GM23338 (cell line): ENCODE results near the gene ENTHD1.

Experiments
- CREB1 ChIP-seq: fragments of 250-450 bp; sonication (Bioruptor Pico); IDR thresholded peaks from 2 replicates; pipeline ENCODE4 v1.5.0; 2020; ENCODE audit warnings: low read depth, mild to moderate bottlenecking, moderate library complexity
- CTCF ChIP-seq, 2 experiments: fragments of 200-600 bp in 1 of 2; sonication (generic) in 1 of 2; conservative IDR thresholded peaks; 2 replicates each; pipeline versions ENCODE4 v1.5.1 to v1.6.1; 2016 to 2017; ENCODE audit warnings: antibody characterized with exemption in 2 of 2, low read depth in 2 of 2, mild to moderate bottlenecking in 2 of 2, moderate library complexity in 1 of 2
- ETS1 ChIP-seq: IDR thresholded peaks from 2 replicates; pipeline ENCODE4 v1.6.1; 2016; ENCODE audit warnings: antibody characterized with exemption
- EZH2 ChIP-seq: fragments of 200-600 bp; sonication (generic); IDR thresholded peaks from one replicate; pipeline ENCODE4 v1.8.0; 2017; ENCODE audit warnings: antibody characterized with exemption, mild to moderate bottlenecking, low read depth; ENCODE audit not compliant: unreplicated experiment
- EZH2phosphoT487 ChIP-seq: fragments of 200-600 bp; sonication (generic); IDR thresholded peaks from one replicate; pipeline ENCODE4 v1.8.1; 2018; ENCODE audit warnings: antibody characterized with exemption; ENCODE audit not compliant: unreplicated experiment
- JUNB ChIP-seq: IDR thresholded peaks from one replicate; pipeline ENCODE4 v1.6.1; 2016; ENCODE audit warnings: antibody characterized with exemption; ENCODE audit not compliant: unreplicated experiment
- NANOG ChIP-seq: IDR thresholded peaks from 2 replicates; pipeline ENCODE4 v1.6.1; 2016; ENCODE audit warnings: antibody characterized with exemption, borderline replicate concordance
- POLR2AphosphoS5 ChIP-seq: IDR thresholded peaks from 2 replicates; pipeline ENCODE4 v1.6.1; 2016; ENCODE audit warnings: antibody characterized with exemption, low read depth
- STAT1 ChIP-seq: IDR thresholded peaks from one replicate; pipeline ENCODE4 v1.6.1; 2016; ENCODE audit warnings: antibody characterized with exemption; ENCODE audit not compliant: unreplicated experiment
- ZNF114 ChIP-seq: fragments of 250-450 bp; sonication (Bioruptor Pico); IDR thresholded peaks from 2 replicates; pipeline ENCODE4 v1.5.0; 2020; ENCODE audit warnings: mild to moderate bottlenecking, moderate library complexity
- ZNF331 ChIP-seq: fragments of 250-450 bp; sonication (Bioruptor Pico); IDR thresholded peaks from 2 replicates; pipeline ENCODE4 v1.5.0; 2020; ENCODE audit warnings: low read depth, mild to moderate bottlenecking, moderate library complexity
- ZNF462 ChIP-seq: fragments of 250-450 bp; sonication (Bioruptor Pico); IDR thresholded peaks from 2 replicates; pipeline ENCODE4 v1.5.0; 2020; ENCODE audit warnings: mild to moderate bottlenecking, moderate library complexity
- TF ChIP-seq, protein P1 (sequence below): IDR thresholded peaks from one replicate; pipeline ENCODE4 v1.6.1; 2018; ENCODE audit warnings: antibody characterized with exemption; ENCODE audit not compliant: unreplicated experiment

DNA sequence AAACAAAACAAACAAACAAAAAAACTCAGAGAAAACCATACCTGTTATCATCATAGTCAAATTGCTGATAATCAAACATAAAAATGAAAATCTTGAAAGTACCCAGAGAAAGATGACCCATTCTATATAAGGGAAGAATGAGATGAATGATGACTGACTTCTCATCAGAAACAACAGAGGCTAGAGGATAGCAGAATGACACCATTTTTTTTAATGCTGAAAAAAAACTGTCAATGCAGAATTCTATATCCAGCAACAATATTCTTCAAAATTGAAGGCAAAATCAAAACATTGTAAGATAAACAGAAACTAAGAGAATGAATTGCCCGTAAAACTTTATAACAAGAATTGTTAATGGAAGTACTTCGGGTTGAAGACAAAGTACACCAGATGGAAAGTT, 122.1 kb downstream of the ENTHD1 start:
- TF ChIP-seq CTCF (conservative IDR thresholded peaks at IDR 0.05; ENCODE audit: low read depth in 2 of 2) = no peak
- TF ChIP-seq, protein P1, sequence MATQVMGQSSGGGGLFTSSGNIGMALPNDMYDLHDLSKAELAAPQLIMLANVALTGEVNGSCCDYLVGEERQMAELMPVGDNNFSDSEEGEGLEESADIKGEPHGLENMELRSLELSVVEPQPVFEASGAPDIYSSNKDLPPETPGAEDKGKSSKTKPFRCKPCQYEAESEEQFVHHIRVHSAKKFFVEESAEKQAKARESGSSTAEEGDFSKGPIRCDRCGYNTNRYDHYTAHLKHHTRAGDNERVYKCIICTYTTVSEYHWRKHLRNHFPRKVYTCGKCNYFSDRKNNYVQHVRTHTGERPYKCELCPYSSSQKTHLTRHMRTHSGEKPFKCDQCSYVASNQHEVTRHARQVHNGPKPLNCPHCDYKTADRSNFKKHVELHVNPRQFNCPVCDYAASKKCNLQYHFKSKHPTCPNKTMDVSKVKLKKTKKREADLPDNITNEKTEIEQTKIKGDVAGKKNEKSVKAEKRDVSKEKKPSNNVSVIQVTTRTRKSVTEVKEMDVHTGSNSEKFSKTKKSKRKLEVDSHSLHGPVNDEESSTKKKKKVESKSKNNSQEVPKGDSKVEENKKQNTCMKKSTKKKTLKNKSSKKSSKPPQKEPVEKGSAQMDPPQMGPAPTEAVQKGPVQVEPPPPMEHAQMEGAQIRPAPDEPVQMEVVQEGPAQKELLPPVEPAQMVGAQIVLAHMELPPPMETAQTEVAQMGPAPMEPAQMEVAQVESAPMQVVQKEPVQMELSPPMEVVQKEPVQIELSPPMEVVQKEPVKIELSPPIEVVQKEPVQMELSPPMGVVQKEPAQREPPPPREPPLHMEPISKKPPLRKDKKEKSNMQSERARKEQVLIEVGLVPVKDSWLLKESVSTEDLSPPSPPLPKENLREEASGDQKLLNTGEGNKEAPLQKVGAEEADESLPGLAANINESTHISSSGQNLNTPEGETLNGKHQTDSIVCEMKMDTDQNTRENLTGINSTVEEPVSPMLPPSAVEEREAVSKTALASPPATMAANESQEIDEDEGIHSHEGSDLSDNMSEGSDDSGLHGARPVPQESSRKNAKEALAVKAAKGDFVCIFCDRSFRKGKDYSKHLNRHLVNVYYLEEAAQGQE = no peak
- no peak for TF ChIP-seq EZH2phosphoT487
- TF ChIP-seq POLR2AphosphoS5 = no peak
- no peak for TF ChIP-seq STAT1
- no peak for TF ChIP-seq EZH2
- no peak for TF ChIP-seq ZNF114 (CRISPR knock-in tag)
- TF ChIP-seq NANOG = no peak
- TF ChIP-seq JUNB = no peak
- TF ChIP-seq ZNF331 (CRISPR knock-in tag) = no peak
- TF ChIP-seq ETS1 = no peak
- no peak for TF ChIP-seq ZNF462 (CRISPR knock-in tag)
- no peak for TF ChIP-seq CREB1 (CRISPR knock-in tag)
